ENCODE results near the gene ARID1B. TPM values are rescaled to one million over a fixed set of nuclear protein-coding genes. Genes with fewer than 3 reads are reported as not detected.

Gene ARID1B
- total RNA-seq, 1 donor from 2014 or later = 43.4 TPM

- H3K4me3 ChIP-seq = no peak overlapping the region
- peaks cover 37% of the 10 kb centered on the region for H3K4me1 ChIP-seq
- H3K9me3 ChIP-seq (replicated peaks) = peaks cover 7% of the 10 kb centered on the region
- no peaks in the 10 kb centered on the region for H3K36me3 ChIP-seq
- intact Hi-C loops (cut with micrococcal nuclease) = no loop called here
- H3K27ac ChIP-seq (replicated peaks) = no peak overlapping the region
- no peak for DNase-seq
- H3K27me3 ChIP-seq (ENCODE audit: low read depth) = no peaks in the 10 kb centered on the region
- no peak for TF ChIP-seq CTCF (IDR thresholded peaks at IDR 0.05; ENCODE audit: borderline replicate concordance)
Observed at GRCh38 chr6:157025437-157025836, 248.3 kb downstream of the ARID1B start.

GRCh38 chr6:157029980-157030690 lies 253.0 kb downstream of the ARID1B start:
- intact Hi-C loops (cut with micrococcal nuclease) = loop anchor here (10.0 kb wide), 1 partner anchor 155 kb away; no protein-coding TSS in a partner anchor
- Histone ChIP-seq H3K27ac (replicated peaks) (no peak overlapping the region), H3K36me3 (no peaks in the 10 kb centered on the region), H3K27me3 (ENCODE audit: low read depth) (no peaks in the 10 kb centered on the region), H3K9me3 (replicated peaks) (peaks cover 7% of the 10 kb centered on the region), H3K4me3 (no peak overlapping the region), H3K4me1 (peaks cover 27% of the 10 kb centered on the region)
- TF ChIP-seq CTCF (IDR thresholded peaks at IDR 0.05; ENCODE audit: borderline replicate concordance) = no peak
- DNase-seq = no peak

GRCh38 chr6:157030755-157031154 lies 253.6 kb downstream of the ARID1B start:
- no peak for DNase-seq
- Histone ChIP-seq H3K27me3 (ENCODE audit: low read depth) (no peaks in the 10 kb centered on the region), H3K9me3 (replicated peaks) (peaks cover 1% of the 10 kb centered on the region), H3K4me1 (peaks cover 33% of the 10 kb centered on the region), H3K27ac (replicated peaks) (no peak overlapping the region), H3K36me3 (no peaks in the 10 kb centered on the region), H3K4me3 (no peak overlapping the region)
- no peak for TF ChIP-seq CTCF (IDR thresholded peaks at IDR 0.05; ENCODE audit: borderline replicate concordance)
- intact Hi-C loops (cut with micrococcal nuclease) = loop anchor here (10.0 kb wide), 1 partner anchor 154 kb away; no protein-coding TSS in a partner anchor

- peak overlapping the region; percentile 60 for H3K4me3 ChIP-seq
- H3K4me1 ChIP-seq = peaks cover 54% of the 10 kb centered on the region
- H3K27me3 ChIP-seq (ENCODE audit: low read depth) = no peaks in the 10 kb centered on the region
- no peak for TF ChIP-seq CTCF (IDR thresholded peaks at IDR 0.05; ENCODE audit: borderline replicate concordance)
- intact Hi-C loops (cut with micrococcal nuclease) = loop anchor here (10.0 kb wide), 1 partner anchor 152 kb away; no protein-coding TSS in a partner anchor
- DNase-seq = no peak
- H3K27ac ChIP-seq (replicated peaks) = peak overlapping the region; percentile 69
- no peaks in the 10 kb centered on the region for H3K36me3 ChIP-seq
- no peaks in the 10 kb centered on the region for H3K9me3 ChIP-seq (replicated peaks)
Observed at GRCh38 chr6:157032923-157033322, 255.7 kb downstream of the ARID1B start.

GRCh38 chr6:157033428-157034140 lies 256.4 kb downstream of the ARID1B start:
- Histone ChIP-seq H3K9me3 (replicated peaks) (no peaks in the 10 kb centered on the region), H3K27ac (replicated peaks) (peak overlapping the region; percentile 69), H3K27me3 (ENCODE audit: low read depth) (no peaks in the 10 kb centered on the region), H3K36me3 (no peaks in the 10 kb centered on the region), H3K4me3 (peak overlapping the region; percentile 60), H3K4me1 (peaks cover 54% of the 10 kb centered on the region)
- no peak for TF ChIP-seq CTCF (IDR thresholded peaks at IDR 0.05; ENCODE audit: borderline replicate concordance)
- intact Hi-C loops (cut with micrococcal nuclease) = loop anchor here (10.0 kb wide), 1 partner anchor 151 kb away; no protein-coding TSS in a partner anchor
- DNase-seq = no peak
